ENCODE measurements around the gene VAMP3.

GRCh38 chr1:7749126-7749525, 22.0 kb upstream of the VAMP3 start:
- TF ChIP-seq CTCF (conservative IDR thresholded peaks at IDR 0.05; ENCODE audit: low read length) = no peak
- TF ChIP-seq EZH2phosphoT487 (IDR thresholded peaks at IDR 0.05; ENCODE audit: borderline replicate concordance) = no peak
